ENCODE measurements around the gene ST8SIA4.

Gene ST8SIA4

DNA sequence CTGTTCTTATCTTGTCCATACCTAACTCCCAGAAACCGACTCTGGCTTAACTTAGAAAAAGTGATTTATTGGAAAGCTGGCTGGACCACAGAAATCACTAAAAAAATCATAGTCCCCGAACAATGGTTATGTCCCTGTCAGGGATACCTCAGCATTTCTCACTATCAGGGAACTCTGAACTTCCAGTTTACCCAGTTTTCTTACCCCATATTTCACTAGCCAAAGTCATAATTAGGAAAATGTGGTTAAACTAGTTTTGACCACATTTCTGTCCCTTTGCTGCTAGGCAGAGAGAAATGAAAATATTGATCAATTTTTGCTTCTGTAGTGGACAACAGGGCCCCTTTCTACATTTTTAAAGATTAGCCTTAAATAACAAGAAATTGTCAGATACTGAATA lies 38.2 kb downstream of the ST8SIA4 start:
- Histone ChIP-seq H3K4me1 (ENCODE audit: insufficient read depth, insufficient read length) (no peaks in the 10 kb centered on the region), H3K9ac (ENCODE audit: insufficient read length, low read depth) (no peak overlapping the region), H3K9me3 (ENCODE audit: insufficient read depth, low read length) (no peaks in the 10 kb centered on the region)

DNA sequence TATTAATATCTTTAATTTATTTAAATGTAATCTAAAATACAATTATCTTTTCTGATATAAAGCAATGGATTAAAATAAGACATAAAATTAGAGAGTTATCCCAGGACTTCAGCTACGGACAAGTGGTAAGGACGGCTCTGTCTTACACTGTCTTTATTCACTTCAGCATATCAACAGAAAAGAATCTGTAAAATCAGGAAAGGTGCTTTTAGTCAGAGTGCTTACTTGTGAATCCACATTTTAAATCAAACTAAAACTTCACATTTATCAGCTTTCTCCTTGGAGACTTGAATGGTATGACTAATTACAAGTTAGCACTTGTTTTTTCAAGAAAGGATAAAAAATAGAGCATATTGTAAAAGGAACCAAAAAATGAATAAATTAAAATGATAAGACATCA lies 39.3 kb downstream of the ST8SIA4 start:
- no peaks in the 10 kb centered on the region for H3K36me3 ChIP-seq (ENCODE audit: insufficient read depth, insufficient read length, low read length)
- TF ChIP-seq ZNF274 (IDR thresholded peaks at IDR 0.05; ENCODE audit: low read depth, low read length) (no peak), SUZ12 (IDR thresholded peaks at IDR 0.05; ENCODE audit: extremely low read depth, insufficient read depth, insufficient read length) (no peak), YY1 (IDR thresholded peaks at IDR 0.05; ENCODE audit: insufficient read depth, insufficient read length) (no peak)

More for the DNA sequence above, 38.2 kb downstream of the ST8SIA4 start:
- H3K4me3 ChIP-seq (ENCODE audit: insufficient read length, low read depth) = no peak overlapping the region
- TF ChIP-seq SUZ12 (IDR thresholded peaks at IDR 0.05; ENCODE audit: extremely low read depth, insufficient read depth, insufficient read length) (no peak), ZNF274 (IDR thresholded peaks at IDR 0.05; ENCODE audit: low read depth, low read length) (no peak), YY1 (IDR thresholded peaks at IDR 0.05; ENCODE audit: insufficient read depth, insufficient read length) (no peak)
- H3K36me3 ChIP-seq (ENCODE audit: insufficient read depth, insufficient read length, low read length) = no peaks in the 10 kb centered on the region
- no peaks in the 10 kb centered on the region for H3K27me3 ChIP-seq (ENCODE audit: insufficient read depth, insufficient read length)
- DNase-seq (ENCODE audit: low read depth, low spot score) = no peak

DNA sequence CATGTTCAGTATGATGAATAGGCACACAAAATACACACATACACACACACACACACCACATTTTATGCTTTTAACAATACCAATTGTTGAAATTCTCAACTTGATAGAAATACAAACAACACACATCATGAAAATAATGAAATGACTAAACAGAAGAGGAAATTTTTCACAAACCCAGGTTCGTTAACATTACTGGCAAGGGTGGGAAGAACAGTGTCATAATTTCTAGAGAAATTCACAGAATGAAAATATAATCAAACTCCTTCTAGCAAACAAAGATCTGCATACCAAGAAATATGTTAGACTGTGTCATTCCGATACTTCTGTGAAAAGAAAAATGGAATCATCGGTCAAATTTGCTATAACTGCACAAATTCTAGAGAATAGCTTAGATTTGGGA lies 41.9 kb downstream of the ST8SIA4 start:
- no peaks in the 10 kb centered on the region for H3K4me1 ChIP-seq (ENCODE audit: insufficient read depth, insufficient read length)
- no peaks in the 10 kb centered on the region for H3K27me3 ChIP-seq (ENCODE audit: insufficient read depth, insufficient read length)
- TF ChIP-seq SUZ12 (IDR thresholded peaks at IDR 0.05; ENCODE audit: extremely low read depth, insufficient read depth, insufficient read length) (no peak), YY1 (IDR thresholded peaks at IDR 0.05; ENCODE audit: insufficient read depth, insufficient read length) (no peak), ZNF274 (IDR thresholded peaks at IDR 0.05; ENCODE audit: low read depth, low read length) (no peak)

More for the DNA sequence above, 39.3 kb downstream of the ST8SIA4 start:
- Histone ChIP-seq H3K9me3 (ENCODE audit: insufficient read depth, low read length) (no peaks in the 10 kb centered on the region), H3K4me1 (ENCODE audit: insufficient read depth, insufficient read length) (no peaks in the 10 kb centered on the region), H3K27me3 (ENCODE audit: insufficient read depth, insufficient read length) (no peaks in the 10 kb centered on the region), H3K9ac (ENCODE audit: insufficient read length, low read depth) (no peak overlapping the region), H3K4me3 (ENCODE audit: insufficient read length, low read depth) (no peak overlapping the region)
- no peak for DNase-seq (ENCODE audit: low read depth, low spot score)

DNA sequence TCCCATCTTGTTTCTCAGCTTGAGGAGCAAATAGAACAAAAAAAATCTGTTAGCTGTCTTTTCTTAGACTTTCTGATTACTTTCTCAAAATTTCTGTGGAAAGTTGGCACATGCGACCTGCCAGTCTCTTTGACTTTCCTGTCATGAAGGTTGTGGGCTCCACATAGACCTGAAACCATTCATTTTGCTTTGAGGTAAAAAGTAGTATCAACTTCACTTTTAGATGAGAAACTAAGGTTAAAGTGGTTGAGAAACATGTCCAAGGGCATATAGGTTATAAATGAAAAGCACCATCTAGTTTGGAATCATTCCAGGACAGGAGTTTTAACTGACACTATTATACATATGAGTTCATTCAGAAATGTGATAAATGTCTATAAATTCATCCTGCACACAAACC lies 42.7 kb downstream of the ST8SIA4 start:
- DNase-seq (ENCODE audit: low read depth, low spot score) = no peak
- H3K9me3 ChIP-seq (ENCODE audit: insufficient read depth, low read length) = no peaks in the 10 kb centered on the region
- no peak overlapping the region for H3K9ac ChIP-seq (ENCODE audit: insufficient read length, low read depth)
- no peak overlapping the region for H3K4me3 ChIP-seq (ENCODE audit: insufficient read length, low read depth)
- no peaks in the 10 kb centered on the region for H3K4me1 ChIP-seq (ENCODE audit: insufficient read depth, insufficient read length)
- H3K27me3 ChIP-seq (ENCODE audit: insufficient read depth, insufficient read length) = no peaks in the 10 kb centered on the region
- TF ChIP-seq SUZ12 (IDR thresholded peaks at IDR 0.05; ENCODE audit: extremely low read depth, insufficient read depth, insufficient read length) (no peak), ZNF274 (IDR thresholded peaks at IDR 0.05; ENCODE audit: low read depth, low read length) (no peak), YY1 (IDR thresholded peaks at IDR 0.05; ENCODE audit: insufficient read depth, insufficient read length) (no peak)
- no peaks in the 10 kb centered on the region for H3K36me3 ChIP-seq (ENCODE audit: insufficient read depth, insufficient read length, low read length)

More for the DNA sequence above, 41.9 kb downstream of the ST8SIA4 start:
- H3K9me3 ChIP-seq (ENCODE audit: insufficient read depth, low read length) = no peaks in the 10 kb centered on the region
- H3K4me3 ChIP-seq (ENCODE audit: insufficient read length, low read depth) = no peak overlapping the region
- DNase-seq (ENCODE audit: low read depth, low spot score) = no peak
- no peaks in the 10 kb centered on the region for H3K36me3 ChIP-seq (ENCODE audit: insufficient read depth, insufficient read length, low read length)
- no peak overlapping the region for H3K9ac ChIP-seq (ENCODE audit: insufficient read length, low read depth)

DNA sequence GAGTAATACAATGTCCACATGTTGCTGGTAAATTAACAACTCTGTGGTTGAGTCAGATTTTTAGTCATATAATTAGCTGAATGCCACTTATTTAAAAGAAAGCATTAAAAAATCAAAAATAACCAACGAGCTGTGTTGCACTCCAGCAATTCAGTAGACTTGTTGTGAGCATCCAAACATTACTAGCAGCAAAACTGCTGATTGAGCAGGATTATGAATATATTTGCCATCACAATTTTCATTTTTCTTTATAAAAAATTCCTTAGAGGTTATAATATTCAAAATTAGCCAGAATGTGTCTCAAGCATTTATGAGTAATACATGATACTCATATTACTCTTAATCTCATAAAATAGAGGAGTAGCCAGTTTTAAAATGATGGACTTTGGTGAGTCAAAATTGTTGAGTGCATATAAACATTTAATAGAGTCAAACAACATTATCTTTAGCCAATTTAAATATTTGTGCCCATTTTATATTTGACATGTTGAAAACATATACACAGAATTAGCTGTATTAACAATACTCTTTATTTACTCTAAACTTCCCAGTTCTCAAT lies 44.0 kb downstream of the ST8SIA4 start:
- no peaks in the 10 kb centered on the region for H3K36me3 ChIP-seq (ENCODE audit: insufficient read depth, insufficient read length, low read length)
- TF ChIP-seq SUZ12 (IDR thresholded peaks at IDR 0.05; ENCODE audit: extremely low read depth, insufficient read depth, insufficient read length) = no peak
- H3K27me3 ChIP-seq (ENCODE audit: insufficient read depth, insufficient read length) = no peaks in the 10 kb centered on the region
- no peak for DNase-seq (ENCODE audit: low read depth, low spot score)
- no peak overlapping the region for H3K4me3 ChIP-seq (ENCODE audit: insufficient read length, low read depth)
- H3K9me3 ChIP-seq (ENCODE audit: insufficient read depth, low read length) = no peaks in the 10 kb centered on the region
- no peak overlapping the region for H3K9ac ChIP-seq (ENCODE audit: insufficient read length, low read depth)
- H3K4me1 ChIP-seq (ENCODE audit: insufficient read depth, insufficient read length) = no peaks in the 10 kb centered on the region

DNA sequence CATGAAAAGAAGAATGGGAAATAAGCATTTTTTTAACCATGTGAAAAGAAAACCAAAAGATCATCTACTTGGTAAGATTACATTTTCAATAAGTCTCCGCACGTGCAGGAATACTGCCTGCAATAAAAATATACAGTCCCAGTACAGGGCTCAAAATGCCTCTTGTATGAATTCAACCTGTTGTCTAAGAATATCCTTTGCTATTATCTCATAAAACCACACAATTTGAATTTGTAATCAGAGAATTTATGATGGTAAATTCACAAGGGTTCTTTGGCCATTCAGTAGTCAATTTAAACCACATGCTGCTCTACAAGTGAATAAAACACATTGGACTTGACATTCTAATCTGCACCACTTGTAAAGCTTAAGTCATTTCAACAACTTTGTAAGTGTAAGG lies 46.6 kb downstream of the ST8SIA4 start:
- Histone ChIP-seq H3K36me3 (ENCODE audit: insufficient read depth, insufficient read length, low read length) (no peaks in the 10 kb centered on the region), H3K4me1 (ENCODE audit: insufficient read depth, insufficient read length) (no peaks in the 10 kb centered on the region), H3K9me3 (ENCODE audit: insufficient read depth, low read length) (no peaks in the 10 kb centered on the region), H3K4me3 (ENCODE audit: insufficient read length, low read depth) (no peak overlapping the region), H3K9ac (ENCODE audit: insufficient read length, low read depth) (no peak overlapping the region), H3K27me3 (ENCODE audit: insufficient read depth, insufficient read length) (no peaks in the 10 kb centered on the region)
- no peak for TF ChIP-seq SUZ12 (IDR thresholded peaks at IDR 0.05; ENCODE audit: extremely low read depth, insufficient read depth, insufficient read length)
- TF ChIP-seq YY1 (IDR thresholded peaks at IDR 0.05; ENCODE audit: insufficient read depth, insufficient read length) = no peak
- no peak for TF ChIP-seq ZNF274 (IDR thresholded peaks at IDR 0.05; ENCODE audit: low read depth, low read length)
- DNase-seq (ENCODE audit: low read depth, low spot score) = no peak

DNA sequence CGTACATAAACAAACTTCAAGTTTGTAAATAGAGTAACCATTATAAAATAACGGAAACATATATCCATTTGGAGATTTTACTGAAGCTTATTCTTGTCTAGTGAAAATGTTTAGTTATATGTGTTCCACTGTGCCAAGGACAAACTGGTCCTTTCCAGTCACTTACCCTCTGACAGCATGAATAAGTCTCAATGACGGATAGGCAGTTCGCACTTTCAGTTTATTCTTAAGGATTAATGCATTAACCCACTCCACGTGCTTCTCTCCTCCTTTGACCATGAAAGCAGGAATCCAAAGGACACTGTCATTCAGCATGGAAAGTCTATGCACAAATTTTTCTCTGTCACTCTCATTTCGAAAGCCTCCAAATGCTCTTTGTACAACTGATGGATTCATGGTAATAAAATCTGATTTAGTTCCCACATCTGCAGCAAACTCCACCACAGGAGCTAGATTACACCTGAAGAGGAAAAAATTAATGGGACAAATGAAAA lies 47.1 kb downstream of the ST8SIA4 start:
- DNase-seq (ENCODE audit: low read depth, low spot score) = no peak
- no peaks in the 10 kb centered on the region for H3K36me3 ChIP-seq (ENCODE audit: insufficient read depth, insufficient read length, low read length)
- TF ChIP-seq SUZ12 (IDR thresholded peaks at IDR 0.05; ENCODE audit: extremely low read depth, insufficient read depth, insufficient read length) (no peak), YY1 (IDR thresholded peaks at IDR 0.05; ENCODE audit: insufficient read depth, insufficient read length) (no peak), ZNF274 (IDR thresholded peaks at IDR 0.05; ENCODE audit: low read depth, low read length) (no peak)
- no peaks in the 10 kb centered on the region for H3K27me3 ChIP-seq (ENCODE audit: insufficient read depth, insufficient read length)
- H3K9ac ChIP-seq (ENCODE audit: insufficient read length, low read depth) = no peak overlapping the region
- no peaks in the 10 kb centered on the region for H3K9me3 ChIP-seq (ENCODE audit: insufficient read depth, low read length)
- no peak overlapping the region for H3K4me3 ChIP-seq (ENCODE audit: insufficient read length, low read depth)
- H3K4me1 ChIP-seq (ENCODE audit: insufficient read depth, insufficient read length) = no peaks in the 10 kb centered on the region

All from NT2/D1 (cell line).